ENCODE measurements around the gene PPFIA3.

Gene PPFIA3

DNA sequence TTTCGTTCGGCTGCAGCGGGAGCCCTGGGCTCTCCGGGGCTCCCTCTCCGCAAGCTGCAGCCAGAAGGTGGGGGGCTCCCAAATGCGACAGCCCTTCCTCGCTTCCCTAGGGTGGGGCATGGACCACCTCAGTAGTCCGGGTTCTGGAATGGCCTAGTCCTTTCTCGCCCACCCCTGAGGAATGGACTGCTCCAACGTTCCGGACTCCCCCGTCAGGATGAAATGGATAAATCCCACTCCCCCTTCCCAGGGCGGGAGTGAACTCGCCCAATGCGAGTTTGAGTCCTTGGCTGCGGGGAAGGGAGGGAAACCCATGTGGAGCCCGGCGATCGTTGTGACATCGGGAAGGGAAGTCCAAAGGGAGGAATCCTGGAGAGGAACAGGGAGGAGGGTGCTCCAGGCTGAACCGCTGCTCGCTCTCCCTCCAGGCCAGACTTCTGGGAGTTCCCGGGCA lies 30.3 kb downstream of the PPFIA3 start:
- ATAC-seq, result no peak
- H3K27ac Mint-ChIP-seq, result peak overlapping the region; percentile 70

DNA sequence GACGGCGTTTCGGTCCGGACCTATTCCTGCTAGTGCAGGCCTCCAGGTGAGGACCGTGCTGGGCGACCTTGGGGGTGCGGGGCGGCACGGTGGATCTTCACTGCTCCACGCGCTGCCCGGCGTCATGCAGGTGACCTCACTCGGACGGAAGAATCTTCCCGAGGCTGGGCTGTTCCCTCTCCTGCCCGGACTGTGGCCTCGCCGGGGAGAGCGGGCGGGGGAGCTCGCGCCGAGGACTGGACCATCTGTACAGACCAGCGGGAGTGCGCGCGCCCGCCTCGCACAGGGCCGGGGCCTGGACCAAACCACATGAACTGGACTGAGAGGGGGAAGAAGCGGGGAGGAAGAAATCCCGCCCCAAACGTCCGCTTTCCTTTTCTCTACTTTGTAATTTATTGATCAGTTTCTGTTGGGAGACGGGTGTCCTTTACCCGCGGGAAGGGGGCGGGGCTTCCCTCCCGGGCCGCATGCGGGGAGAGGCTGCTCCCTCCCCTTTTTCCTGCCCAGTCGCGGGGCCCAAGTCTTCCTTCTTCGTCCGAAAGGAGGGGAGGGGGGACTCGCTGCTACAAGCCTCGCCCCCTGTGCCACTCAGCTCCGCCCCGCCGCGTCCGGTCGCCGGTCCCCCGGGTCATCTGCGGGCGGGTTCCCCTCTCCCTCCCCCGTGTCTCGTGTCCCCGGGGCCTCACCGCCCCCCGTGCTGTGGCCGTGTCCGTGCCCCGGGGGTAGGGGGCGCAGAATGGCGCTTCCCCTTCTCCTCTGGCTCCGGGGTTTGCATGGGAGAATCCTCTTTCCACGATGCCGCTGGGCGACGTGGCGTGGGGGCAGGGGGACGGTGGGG lies 31.0 kb downstream of the PPFIA3 start:
- peak overlapping the region; percentile 70 for H3K27ac Mint-ChIP-seq
- H3K4me3 Mint-ChIP-seq, result peak overlapping the region; percentile 89
- H3K4me1 Mint-ChIP-seq, result peaks cover 45% of the 10 kb centered on the region
- H3K36me3 Mint-ChIP-seq, result peaks cover 9% of the 10 kb centered on the region
- peaks cover 97% of the 10 kb centered on the region for H3K27me3 Mint-ChIP-seq
- peaks cover 18% of the 10 kb centered on the region for H3K9me3 Mint-ChIP-seq
- ATAC-seq, result peak; percentile 59

More for the DNA sequence above, 30.3 kb downstream of the PPFIA3 start:
- Mint-ChIP-seq H3K36me3 (peaks cover 7% of the 10 kb centered on the region), H3K27me3 (peaks cover 95% of the 10 kb centered on the region), H3K4me1 (peaks cover 45% of the 10 kb centered on the region), H3K9me3 (peaks cover 17% of the 10 kb centered on the region), H3K4me3 (peak overlapping the region; percentile 89)

DNA sequence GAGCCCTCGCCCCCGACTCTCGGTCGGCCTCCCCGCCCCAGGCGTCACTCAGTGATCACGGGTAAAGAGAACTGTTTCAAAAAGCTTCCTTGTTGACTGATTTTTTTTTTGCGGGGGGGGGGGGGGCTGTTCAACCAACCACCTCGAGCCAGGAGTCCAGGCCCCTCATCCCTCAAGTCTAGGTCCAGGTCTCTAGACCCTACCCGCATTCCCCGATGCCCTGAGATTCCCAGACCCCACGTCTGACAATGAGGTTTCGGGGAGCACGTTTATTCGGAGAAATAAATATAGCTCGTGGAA lies 31.6 kb downstream of the PPFIA3 start:
- H3K4me3 Mint-ChIP-seq, result peak overlapping the region; percentile 89
- H3K36me3 Mint-ChIP-seq, result peaks cover 9% of the 10 kb centered on the region
- no peak overlapping the region for H3K27ac Mint-ChIP-seq
- ATAC-seq, result no peak
- peaks cover 40% of the 10 kb centered on the region for H3K4me1 Mint-ChIP-seq
- H3K9me3 Mint-ChIP-seq, result peaks cover 18% of the 10 kb centered on the region
- H3K27me3 Mint-ChIP-seq, result peaks cover 97% of the 10 kb centered on the region

DNA sequence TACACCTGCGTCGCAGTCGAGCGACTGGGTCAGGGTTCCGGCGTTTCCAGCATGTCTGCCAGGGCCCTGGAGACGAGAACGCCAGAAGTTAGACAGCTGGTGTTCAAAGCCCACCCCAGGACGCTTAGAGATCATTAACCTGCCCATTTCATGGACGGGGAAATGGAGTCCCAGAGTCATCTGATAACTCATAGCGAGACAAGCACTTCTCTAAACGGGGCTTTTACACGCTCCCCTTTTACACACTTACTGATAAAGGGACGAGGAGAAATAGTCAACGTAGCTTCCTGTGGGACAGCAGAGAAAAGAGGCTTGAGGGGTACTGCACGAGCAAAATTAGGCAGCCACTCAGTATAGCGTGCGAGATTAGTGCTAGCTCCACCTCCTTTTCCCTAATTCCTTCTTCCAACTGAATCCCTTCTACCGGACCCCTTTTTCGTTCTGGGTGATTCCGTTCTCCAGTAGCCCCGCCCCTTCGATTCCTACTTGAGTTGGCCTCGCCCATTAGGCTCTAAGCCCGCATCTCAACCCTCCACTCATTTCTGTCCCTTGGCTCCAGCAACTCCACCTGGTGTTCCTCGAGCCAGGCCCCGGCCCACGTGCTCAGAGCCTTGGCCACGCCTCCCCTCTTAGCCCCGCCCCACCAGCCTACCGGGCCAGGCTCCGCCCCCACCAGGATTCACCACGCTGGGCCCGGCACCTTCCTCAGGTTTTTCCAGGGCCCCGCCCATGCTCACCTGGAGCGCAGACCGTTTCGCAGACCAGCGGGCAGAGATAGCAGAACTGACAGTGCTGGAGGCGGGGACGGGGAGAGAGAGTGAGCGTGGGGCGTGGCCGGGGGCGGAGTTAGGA lies 32.1 kb downstream of the PPFIA3 start:
- H3K27me3 Mint-ChIP-seq, result peaks cover 97% of the 10 kb centered on the region
- no peak for ATAC-seq

DNA sequence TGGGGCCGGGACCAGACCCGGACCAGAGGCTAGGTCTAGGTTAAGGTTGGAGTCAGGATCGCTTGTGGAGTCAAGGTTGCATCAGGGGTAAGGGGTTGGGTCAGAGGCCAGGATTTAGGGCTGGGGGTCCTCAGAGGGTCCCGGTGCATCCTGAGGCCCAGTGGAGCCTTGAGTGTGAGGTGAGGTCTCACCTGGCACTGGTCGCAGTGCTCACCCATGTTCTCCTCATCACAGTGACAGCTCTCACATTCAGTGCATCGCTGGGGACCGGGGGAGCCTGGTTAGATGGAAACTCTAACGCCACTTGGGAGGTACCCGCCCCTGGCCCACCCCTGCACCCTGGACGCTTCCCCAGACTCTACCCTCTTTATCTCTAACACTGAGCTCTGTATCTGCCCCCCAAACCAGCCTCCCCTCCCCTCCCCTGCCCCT lies 32.8 kb downstream of the PPFIA3 start:
- Mint-ChIP-seq H3K27ac (no peak overlapping the region), H3K4me3 (no peak overlapping the region)

More for the DNA sequence above, 32.1 kb downstream of the PPFIA3 start:
- Mint-ChIP-seq H3K4me3 (peak overlapping the region; percentile 89), H3K9me3 (peaks cover 18% of the 10 kb centered on the region), H3K4me1 (peaks cover 36% of the 10 kb centered on the region), H3K36me3 (peaks cover 9% of the 10 kb centered on the region), H3K27ac (no peak overlapping the region)

DNA sequence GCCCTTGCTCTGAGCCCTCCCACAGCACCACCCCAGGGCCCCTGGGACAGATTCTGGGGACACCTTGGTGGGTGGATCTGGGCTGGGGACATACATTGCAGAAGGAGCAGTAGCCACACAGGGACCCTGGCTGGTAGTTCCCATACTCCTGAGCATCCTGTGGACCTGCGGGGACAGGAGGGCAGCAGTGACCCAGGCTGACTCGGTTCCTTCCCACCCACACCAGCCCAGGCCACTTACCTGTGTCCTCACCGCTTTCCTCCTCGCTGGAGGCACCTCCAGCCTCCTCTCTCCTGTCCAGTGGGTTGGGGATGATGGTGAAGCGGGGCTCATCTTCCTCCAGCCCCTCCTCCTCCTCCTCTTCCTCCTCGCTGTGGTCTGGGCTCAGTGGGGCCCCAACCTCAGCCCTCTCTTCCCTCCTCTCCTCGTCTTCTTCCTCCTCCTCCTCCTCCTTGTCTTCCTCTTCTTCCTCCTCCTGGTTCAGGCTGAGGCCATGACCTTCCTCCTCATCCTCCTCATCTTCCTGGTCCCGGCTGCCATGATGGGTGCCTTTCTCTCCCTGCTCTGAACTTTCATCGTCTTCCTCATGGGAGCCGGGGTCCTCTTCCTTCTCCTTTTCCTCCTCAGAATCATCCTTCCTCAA lies 33.9 kb downstream of the PPFIA3 start:
- H3K27me3 Mint-ChIP-seq, result peaks cover 97% of the 10 kb centered on the region
- peaks cover 38% of the 10 kb centered on the region for H3K4me1 Mint-ChIP-seq
- peaks cover 18% of the 10 kb centered on the region for H3K9me3 Mint-ChIP-seq
- no peak for ATAC-seq
- no peak overlapping the region for H3K4me3 Mint-ChIP-seq
- H3K27ac Mint-ChIP-seq, result no peak overlapping the region
- peaks cover 8% of the 10 kb centered on the region for H3K36me3 Mint-ChIP-seq

More for the DNA sequence above, 32.8 kb downstream of the PPFIA3 start:
- Mint-ChIP-seq H3K4me1 (peaks cover 36% of the 10 kb centered on the region), H3K36me3 (peaks cover 9% of the 10 kb centered on the region), H3K9me3 (peaks cover 18% of the 10 kb centered on the region), H3K27me3 (peaks cover 97% of the 10 kb centered on the region)
- no peak for ATAC-seq

DNA sequence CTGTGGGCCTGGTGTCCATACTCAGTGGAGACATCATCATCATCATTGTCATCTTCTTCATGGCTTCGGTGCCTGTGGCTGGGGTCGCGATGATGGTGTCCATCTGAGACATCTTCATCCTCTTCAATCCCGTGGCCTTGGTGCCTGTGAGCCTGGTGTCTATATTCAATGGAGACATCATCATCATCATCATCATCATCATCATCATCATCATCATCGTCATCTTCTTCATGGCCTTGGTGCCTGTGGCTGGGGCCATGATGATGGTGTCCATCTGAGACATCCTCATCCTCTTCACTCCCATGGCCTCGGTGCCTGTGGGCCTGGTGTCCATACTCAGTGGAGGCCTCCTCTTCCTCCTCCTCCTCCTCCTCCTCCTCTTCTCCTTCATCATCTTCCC lies 34.9 kb downstream of the PPFIA3 start:
- ATAC-seq, result no peak
- H3K4me1 Mint-ChIP-seq, result peaks cover 33% of the 10 kb centered on the region
- peaks cover 97% of the 10 kb centered on the region for H3K27me3 Mint-ChIP-seq
- no peak overlapping the region for H3K4me3 Mint-ChIP-seq
- H3K9me3 Mint-ChIP-seq, result peaks cover 16% of the 10 kb centered on the region
- no peak overlapping the region for H3K27ac Mint-ChIP-seq
- H3K36me3 Mint-ChIP-seq, result peaks cover 6% of the 10 kb centered on the region

DNA sequence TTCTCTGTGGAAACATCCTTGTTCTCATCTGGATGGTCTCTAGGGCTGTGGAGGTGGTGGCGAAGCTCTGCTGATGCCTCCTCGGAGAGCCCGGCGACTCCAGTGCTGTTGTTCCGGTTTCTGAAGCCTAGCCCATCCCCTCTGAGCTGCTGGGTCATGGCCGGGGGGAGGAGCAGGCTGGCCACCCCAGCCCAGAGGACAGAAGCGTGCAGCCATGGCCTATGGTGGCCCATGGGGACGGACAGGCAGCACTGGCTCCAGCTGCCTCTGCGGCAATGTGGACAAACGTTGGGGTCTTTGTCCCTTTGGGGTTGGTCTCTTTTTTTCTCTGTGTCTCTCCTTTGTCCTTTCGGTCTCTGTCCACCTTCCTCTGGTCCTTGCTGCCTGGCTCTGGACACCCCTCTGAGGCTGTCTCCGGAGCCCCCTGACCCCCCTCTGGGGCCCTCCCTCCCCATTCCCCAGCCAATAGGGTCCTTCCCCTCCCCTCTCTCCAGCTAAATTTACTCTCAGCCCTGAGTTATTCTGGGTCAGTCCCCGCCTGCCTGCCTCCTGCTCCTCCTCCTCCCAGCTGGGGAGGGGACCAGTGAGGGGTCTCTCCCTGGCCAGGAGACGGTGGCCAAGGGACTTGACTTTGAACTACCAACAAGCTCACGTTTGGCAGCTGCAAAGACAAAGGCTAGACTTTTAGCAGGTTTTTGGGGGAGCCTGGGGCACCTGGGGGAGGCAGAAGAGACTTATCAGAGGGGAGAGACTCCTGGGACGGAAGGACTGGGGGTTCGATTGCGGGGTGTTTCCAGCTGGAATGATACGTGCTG lies 35.9 kb downstream of the PPFIA3 start, which contains the start of gene HRC:
HRC (minus strand) TSS at position 392 of the 815 bp plus-strand sequence; CDS start at position 233, 159 bp downstream.
- Mint-ChIP-seq H3K27ac (no peak within 1 kb of the TSS), H3K9me3 (peaks cover 16% of the 10 kb centered on the region), H3K4me1 (peaks cover 27% of the 10 kb centered on the region), H3K4me3 (no peak within 1 kb of the TSS), H3K27me3 (peaks cover 97% of the 10 kb centered on the region), H3K36me3 (peaks cover 6% of the 10 kb centered on the region)
- no peak for ATAC-seq

DNA sequence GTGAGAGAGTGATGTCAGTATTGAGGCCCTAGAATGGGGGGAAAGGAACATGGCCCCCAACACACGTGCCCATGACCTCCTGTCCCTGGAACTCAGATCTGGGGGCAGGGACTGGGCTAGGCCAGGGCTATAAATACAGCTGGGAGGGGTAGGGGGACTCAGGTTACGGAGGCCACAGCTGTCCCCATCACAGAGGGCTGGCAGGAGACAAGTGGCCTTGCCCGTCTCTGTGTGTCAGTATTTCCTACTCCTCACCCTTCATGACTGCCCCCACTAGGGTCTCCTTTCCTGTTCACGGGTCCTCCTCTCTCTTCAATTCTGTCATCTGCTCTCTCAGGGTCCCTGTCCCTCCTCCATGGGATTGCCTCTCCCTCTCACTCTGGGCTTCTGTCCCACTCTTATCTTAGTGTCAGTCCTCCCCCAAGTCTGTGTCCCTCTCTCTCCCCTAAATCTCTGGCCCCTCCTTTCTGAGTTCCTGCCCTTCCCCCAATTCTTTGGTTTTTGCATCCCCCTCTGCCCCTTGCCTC lies 36.5 kb downstream of the PPFIA3 start:
- H3K27ac Mint-ChIP-seq, result no peak overlapping the region
- H3K27me3 Mint-ChIP-seq, result peaks cover 98% of the 10 kb centered on the region
- no peak overlapping the region for H3K4me3 Mint-ChIP-seq
- H3K9me3 Mint-ChIP-seq, result peaks cover 16% of the 10 kb centered on the region
- peaks cover 22% of the 10 kb centered on the region for H3K4me1 Mint-ChIP-seq
- no peak for ATAC-seq
- H3K36me3 Mint-ChIP-seq, result peaks cover 6% of the 10 kb centered on the region

DNA sequence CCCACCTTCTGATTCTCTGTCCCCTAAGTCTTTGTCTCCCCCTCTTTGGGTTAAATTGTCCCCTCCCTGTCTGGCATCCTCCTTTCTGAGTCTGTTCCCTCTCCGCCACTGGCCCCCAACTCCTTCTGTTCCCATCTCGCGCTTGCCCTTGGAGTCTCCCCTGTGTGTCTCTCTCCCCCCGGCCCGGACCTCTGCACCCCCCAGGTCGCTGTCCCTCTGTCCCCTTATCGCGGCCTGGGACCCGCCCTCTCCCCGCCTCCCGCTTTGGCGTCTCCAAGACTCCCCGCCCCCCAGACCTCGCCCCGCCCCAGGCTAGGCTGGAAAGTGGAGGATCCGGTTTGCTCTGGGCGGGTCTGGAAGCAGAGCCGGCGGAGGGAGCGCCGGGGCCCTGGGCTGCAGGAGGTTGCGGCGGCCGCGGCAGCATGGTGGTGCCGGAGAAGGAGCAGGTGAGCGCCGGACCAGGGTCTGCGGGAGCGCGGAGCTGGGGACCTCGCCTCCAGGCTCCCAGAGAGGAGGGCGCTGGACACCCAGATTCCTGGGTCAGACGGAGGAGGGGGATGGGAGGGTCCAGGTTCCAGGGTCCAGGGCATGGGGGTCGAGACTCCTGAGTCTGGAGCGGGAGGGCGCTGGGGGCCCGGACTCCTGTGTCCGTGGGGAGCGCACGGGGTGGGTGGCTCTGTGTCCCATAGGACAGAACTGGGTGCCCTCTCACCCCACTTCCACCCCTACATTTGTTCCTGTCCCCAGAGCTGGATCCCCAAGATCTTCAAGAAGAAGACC lies 38.3 kb downstream of the PPFIA3 start, which contains the start of gene TRPM4:
TRPM4 (plus strand) TSS at position 348 of the 780 bp plus-strand sequence; CDS start at position 423, 75 bp downstream.
- ATAC-seq, result peak; percentile 56
- peaks cover 94% of the 10 kb centered on the region for H3K27me3 Mint-ChIP-seq
- H3K36me3 Mint-ChIP-seq, result peaks cover 6% of the 10 kb centered on the region
- H3K9me3 Mint-ChIP-seq, result peaks cover 13% of the 10 kb centered on the region
- peaks cover 15% of the 10 kb centered on the region for H3K4me1 Mint-ChIP-seq
- H3K27ac Mint-ChIP-seq, result no peak within 1 kb of the TSS
- peak within 1 kb of the TSS; percentile 49 for H3K4me3 Mint-ChIP-seq

DNA sequence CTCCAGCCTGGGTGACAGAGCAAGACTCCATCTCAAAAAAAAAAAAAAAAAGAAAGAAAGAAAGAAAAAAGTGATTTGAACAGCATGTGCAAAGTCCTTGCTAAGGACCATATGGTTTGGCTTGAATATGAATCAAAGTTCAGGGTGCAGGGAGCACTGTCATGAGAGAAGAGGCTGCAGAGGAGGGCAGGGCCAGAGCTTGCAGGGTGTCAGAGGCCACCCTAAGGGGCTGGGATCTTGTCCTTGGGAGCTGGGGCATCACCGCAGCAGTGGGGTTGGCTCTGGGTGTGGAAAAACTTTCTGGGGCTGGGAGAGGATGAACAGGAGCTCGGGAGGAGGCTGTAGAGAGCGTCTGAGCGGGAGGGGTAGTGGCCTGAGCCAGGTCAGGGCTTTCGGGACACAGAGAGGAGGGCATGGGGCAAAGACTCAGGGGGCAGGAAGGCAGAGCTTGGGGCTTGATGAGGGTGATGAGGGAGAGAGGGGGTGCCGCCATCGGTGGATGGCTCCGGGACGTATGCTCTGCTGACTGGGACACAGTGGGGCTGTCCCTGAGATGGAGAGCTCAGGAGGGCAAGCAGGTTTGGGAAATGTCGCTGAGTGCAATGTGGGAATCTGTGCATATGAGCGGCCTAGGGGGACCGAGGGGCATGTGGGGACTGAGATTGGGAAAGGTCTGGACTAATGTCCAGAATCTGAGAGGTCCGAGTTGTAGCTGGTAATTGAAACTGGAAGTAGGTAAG lies 41.3 kb downstream of the PPFIA3 start:
- H3K4me1 Mint-ChIP-seq, result peaks cover 8% of the 10 kb centered on the region
- no peak overlapping the region for H3K4me3 Mint-ChIP-seq
- no peak overlapping the region for H3K27ac Mint-ChIP-seq
- H3K36me3 Mint-ChIP-seq, result no peaks in the 10 kb centered on the region
- no peak for ATAC-seq
- H3K9me3 Mint-ChIP-seq, result no peaks in the 10 kb centered on the region
- peaks cover 68% of the 10 kb centered on the region for H3K27me3 Mint-ChIP-seq

DNA sequence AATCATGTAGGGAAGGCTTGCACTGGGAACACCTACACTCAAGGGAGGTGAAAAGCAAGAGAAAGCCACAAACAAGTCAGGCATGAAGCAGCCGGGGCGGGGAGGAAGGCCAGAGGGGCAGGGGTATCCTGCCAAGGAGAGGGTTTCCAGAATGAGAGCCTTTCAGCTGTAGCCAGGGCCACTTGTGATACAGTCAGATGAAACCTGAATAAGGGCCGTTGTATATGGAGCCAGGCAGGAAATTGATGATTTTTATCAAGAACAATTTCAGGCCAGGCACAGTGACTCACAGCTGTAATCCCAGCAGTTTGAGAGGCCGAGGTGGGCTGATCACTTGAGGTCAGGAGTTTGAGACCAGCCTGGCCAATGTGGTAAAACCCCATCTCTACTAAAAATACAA lies 42.6 kb downstream of the PPFIA3 start:
- no peak overlapping the region for H3K4me3 Mint-ChIP-seq
- H3K36me3 Mint-ChIP-seq, result no peaks in the 10 kb centered on the region
- ATAC-seq, result no peak
- H3K9me3 Mint-ChIP-seq, result no peaks in the 10 kb centered on the region
- H3K27me3 Mint-ChIP-seq, result peaks cover 68% of the 10 kb centered on the region
- peaks cover 8% of the 10 kb centered on the region for H3K4me1 Mint-ChIP-seq
- H3K27ac Mint-ChIP-seq, result no peak overlapping the region
